OCI-LY1 (cell line): ENCODE measurements around the gene EMX1.

ENCODE experiments used
- CTCF ChIP-seq: fragments of 200-600 bp; sonication (generic), shearing (Covaris generic); IDR thresholded peaks from 2 replicates; pipeline ENCODE4 v1.5.1; 2017; ENCODE audit warnings: mild to moderate bottlenecking, antibody characterized with exemption, low read length, moderate library complexity, mixed read lengths
- EZH2 ChIP-seq: fragments of 200-600 bp; sonication (generic), shearing (Covaris generic); IDR thresholded peaks from 2 replicates; pipeline ENCODE4 v1.8.0; 2017; ENCODE audit warnings: borderline replicate concordance, mixed run types, mild to moderate bottlenecking, antibody characterized with exemption, low read length, moderate library complexity, mixed read lengths

GRCh38 chr2:72963423-72964145 lies 46.3 kb downstream of the EMX1 start:
- no peak for TF ChIP-seq CTCF
- no peak for TF ChIP-seq EZH2
